GM18951 (cell line): ENCODE data around the gene DEFB108B.
A peak's percentile ranks its signal among the peaks of the same experiment; 100 is the strongest.
"Not testable (repeated sequence)": the region's sequence is repeated elsewhere in the genome, so short reads cannot be mapped to it uniquely, and the experiment has no call there.

Source experiments
- POLR2A ChIP-seq: IDR thresholded peaks from 4 replicates; pipeline ENCODE4 v1.6.1; 2011; ENCODE audit warnings: mild to moderate bottlenecking; ENCODE audit not compliant: insufficient read length, insufficient read depth; ENCODE audit errors: extremely low read depth
- in situ Hi-C: fragments of 300-500 bp; cut with MboI; formaldehyde crosslinking; loops from one replicate; pipeline ENCODE4 v1.12.0; 2022; ENCODE audit warnings: low sequenced_read_pairs, mixed read lengths, inconsistent platforms; ENCODE audit not compliant: unreplicated experiment

The DEFB108B gene

GRCh38 chr11:71813481-71814355 lies 19.3 kb upstream of the DEFB108B start:
- TF ChIP-seq POLR2A: peak; percentile 51
- in situ Hi-C loops: not testable (repeated sequence)

GRCh38 chr11:71821539-71821938 lies 11.5 kb upstream of the DEFB108B start:
- in situ Hi-C loops: not testable (repeated sequence)

GRCh38 chr11:71829247-71829646 lies 3.8 kb upstream of the DEFB108B start:
- in situ Hi-C loops: not testable (repeated sequence)

GRCh38 chr11:71829686-71830085 lies 3.3 kb upstream of the DEFB108B start:
- in situ Hi-C loops: not testable (repeated sequence)

- in situ Hi-C loops: not testable (repeated sequence)
These were observed 9.7 kb downstream of the DEFB108B start for GRCh38 chr11:71842720-71843119.

GRCh38 chr11:71843355-71843754 lies 10.4 kb downstream of the DEFB108B start:
- in situ Hi-C loops: not testable (repeated sequence)

- TF ChIP-seq POLR2A: no peak
- in situ Hi-C loops: no loop called here
These were observed 10.9 kb downstream of the DEFB108B start for GRCh38 chr11:71843858-71844257.

GRCh38 chr11:71853895-71854294 lies 20.9 kb downstream of the DEFB108B start:
- in situ Hi-C loops: not testable (repeated sequence)

- in situ Hi-C loops: not testable (repeated sequence)
These were observed 22.9 kb downstream of the DEFB108B start for GRCh38 chr11:71855880-71856279.

- in situ Hi-C loops: not testable (repeated sequence)
These were observed 27.8 kb downstream of the DEFB108B start for GRCh38 chr11:71860835-71861234.

- in situ Hi-C loops: not testable (repeated sequence)
These were observed 31.1 kb downstream of the DEFB108B start for GRCh38 chr11:71863978-71864627.

GRCh38 chr11:71867209-71867608 lies 34.2 kb downstream of the DEFB108B start:
- in situ Hi-C loops: not testable (repeated sequence)

GRCh38 chr11:71869931-71870330 lies 36.9 kb downstream of the DEFB108B start:
- in situ Hi-C loops: not testable (repeated sequence)

GRCh38 chr11:71870661-71871060 lies 37.7 kb downstream of the DEFB108B start:
- in situ Hi-C loops: not testable (repeated sequence)

- in situ Hi-C loops: not testable (repeated sequence)
These were observed 43.3 kb downstream of the DEFB108B start for GRCh38 chr11:71876262-71876661.

GRCh38 chr11:71878059-71878458 lies 45.1 kb downstream of the DEFB108B start, which contains the start of gene DEFB131B:
Gene DEFB131B, plus strand, starts transcription at chr11:71878453. Its CDS starts 0 bp downstream, at chr11:71878453.
- in situ Hi-C loops: not testable (repeated sequence)

GRCh38 chr11:71885806-71886205 lies 52.8 kb downstream of the DEFB108B start:
- in situ Hi-C loops: not testable (repeated sequence)
